K562 (cell line): ENCODE data around the gene ATRNL1. TPM values are rescaled to one million over a fixed set of nuclear protein-coding genes. Genes with fewer than 3 reads are reported as not detected.

ENCODE experiments used
- FOXJ2 ChIP-seq: fragments of 200-800 bp; sonication (Bioruptor generic); IDR thresholded peaks from 2 replicates; pipeline ENCODE4 v1.6.1; 2016; ENCODE audit warnings: missing genetic modification characterization, missing compliant biosample characterization
- HCFC1 ChIP-seq: IDR thresholded peaks from 2 replicates; pipeline ENCODE4 v1.6.1; 2012; ENCODE audit warnings: low read depth, low read length, improper control_type of control experiment
- HDGF ChIP-seq: fragments of 450-650 bp; IDR thresholded peaks from 2 replicates; pipeline ENCODE4 v1.6.1; 2016
- MAFK ChIP-seq: IDR thresholded peaks from 2 replicates; pipeline ENCODE4 v1.6.1; 2011; ENCODE audit warnings: low read length, improper control_type of control experiment
- MECOM ChIP-seq: fragments of 250-450 bp; sonication (Bioruptor Pico); IDR thresholded peaks from 2 replicates; pipeline ENCODE4 v1.8.0; 2022; ENCODE audit warnings: inconsistent platforms
- MEIS2 ChIP-seq: fragments of 450-650 bp; IDR thresholded peaks from 2 replicates; pipeline ENCODE4 v1.6.1; 2014; ENCODE audit warnings: mild to moderate bottlenecking; ENCODE audit not compliant: partially characterized antibody
- ZC3H11A ChIP-seq: IDR thresholded peaks from 2 replicates; pipeline ENCODE4 v1.6.1; 2012; ENCODE audit warnings: low read depth, low read length, improper control_type of control experiment
- ZFX ChIP-seq: sonication (generic); formaldehyde crosslinking; IDR thresholded peaks from 2 replicates; pipeline ENCODE4 v1.8.0; 2022; ENCODE audit warnings: mild to moderate bottlenecking, missing genetic modification reagents, moderate library complexity
- ZNF165 ChIP-seq: fragments of 250-450 bp; sonication (Bioruptor Pico); IDR thresholded peaks from 2 replicates; pipeline ENCODE4 v1.4.0; 2020; ENCODE audit warnings: borderline replicate concordance
- polyA plus RNA-seq, 8 experiments: library from polyadenylated mRNA; depleted of rRNA in 4 of 8; stranded (reverse) in 5 of 8; unstranded in 3 of 8; fragments of >200 nt; fragmentation: Nextera tagmentation in 2 of 8; fragmentation: Illumina TruSeq in 1 of 8; extraction: Ambion mirVana in 2 of 8; extraction: Trizol in 1 of 8; gene quantifications; 2 replicates each; pipeline versions ENCODE4 v1.2.1 to v1.2.3, GENCODE V29; 2011 to 2014; ENCODE audit warnings: inconsistent platforms in 1 of 8, missing spikeins in 1 of 8
- total RNA-seq, 7 experiments: library from RNA; depleted of rRNA in 6 of 7; stranded (reverse); fragments of >200 nt in 6 of 7; fragmentation: Illumina TruSeq in 2 of 7; extraction: Trizol in 2 of 7; gene quantifications; 2 replicates each; pipeline versions ENCODE4 v1.2.1 to v1.2.3, GENCODE V29; 2011 to 2021; ENCODE audit warnings: low replicate concordance in 1 of 7
- TF ChIP-seq, protein P1 (sequence below): fragments of 250-450 bp; sonication (Bioruptor Pico); IDR thresholded peaks from 2 replicates; pipeline ENCODE4 v1.8.0; 2021; ENCODE audit warnings: moderate library complexity, mild to moderate bottlenecking, inconsistent platforms
- TF ChIP-seq, protein P2 (sequence below), 2 experiments: fragments of 450-650 bp in 1 of 2; sonication (generic) in 1 of 2; formaldehyde crosslinking in 1 of 2; IDR thresholded peaks; 2 replicates each; pipeline versions ENCODE4 v1.7.1 to v1.9.0; 2016 to 2022; ENCODE audit warnings: inconsistent platforms in 1 of 2, mild to moderate bottlenecking in 1 of 2, missing genetic modification reagents in 1 of 2
- TF ChIP-seq, protein P3 (sequence below): IDR thresholded peaks from 3 replicates; pipeline ENCODE4 v1.6.1; 2011; ENCODE audit warnings: borderline replicate concordance, mild to moderate bottlenecking; ENCODE audit not compliant: insufficient read length, insufficient read depth
- TF ChIP-seq, protein P4 (sequence below): fragments of 250-450 bp; sonication (Bioruptor Pico); IDR thresholded peaks from 2 replicates; pipeline ENCODE4 v1.8.0; 2022; ENCODE audit warnings: moderate library complexity, mild to moderate bottlenecking, inconsistent platforms

Gene ATRNL1
- total and polyA plus RNA-seq, 9 of the 15 experiments (the other 6 are each of a cell fraction or from before 2014, with no cell fraction given), result 0.18 TPM; not detected in 8

DNA sequence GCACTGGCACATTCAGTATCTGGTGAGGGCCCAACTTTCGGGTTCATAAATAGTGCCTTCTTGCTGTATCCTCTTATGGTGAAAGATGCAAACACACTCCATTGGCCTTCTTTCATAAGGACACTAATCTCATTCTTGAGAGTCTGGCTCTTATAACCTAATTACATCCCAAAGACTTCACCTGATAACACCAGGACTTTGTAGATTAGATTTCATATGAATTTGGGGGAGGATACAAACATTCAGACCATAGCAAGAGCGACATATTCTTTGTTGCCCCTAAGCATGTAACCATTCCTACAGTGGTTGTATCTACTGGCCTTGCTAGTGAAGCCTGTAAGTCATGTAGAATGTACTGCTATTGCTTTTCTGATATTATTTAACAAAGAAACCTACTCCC is 654.6 kb downstream of the ATRNL1 start (continued):
- TF ChIP-seq, protein P1, sequence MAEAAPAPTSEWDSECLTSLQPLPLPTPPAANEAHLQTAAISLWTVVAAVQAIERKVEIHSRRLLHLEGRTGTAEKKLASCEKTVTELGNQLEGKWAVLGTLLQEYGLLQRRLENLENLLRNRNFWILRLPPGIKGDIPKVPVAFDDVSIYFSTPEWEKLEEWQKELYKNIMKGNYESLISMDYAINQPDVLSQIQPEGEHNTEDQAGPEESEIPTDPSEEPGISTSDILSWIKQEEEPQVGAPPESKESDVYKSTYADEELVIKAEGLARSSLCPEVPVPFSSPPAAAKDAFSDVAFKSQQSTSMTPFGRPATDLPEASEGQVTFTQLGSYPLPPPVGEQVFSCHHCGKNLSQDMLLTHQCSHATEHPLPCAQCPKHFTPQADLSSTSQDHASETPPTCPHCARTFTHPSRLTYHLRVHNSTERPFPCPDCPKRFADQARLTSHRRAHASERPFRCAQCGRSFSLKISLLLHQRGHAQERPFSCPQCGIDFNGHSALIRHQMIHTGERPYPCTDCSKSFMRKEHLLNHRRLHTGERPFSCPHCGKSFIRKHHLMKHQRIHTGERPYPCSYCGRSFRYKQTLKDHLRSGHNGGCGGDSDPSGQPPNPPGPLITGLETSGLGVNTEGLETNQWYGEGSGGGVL (CRISPR knock-in tag), result no peak
- TF ChIP-seq, protein P2, sequence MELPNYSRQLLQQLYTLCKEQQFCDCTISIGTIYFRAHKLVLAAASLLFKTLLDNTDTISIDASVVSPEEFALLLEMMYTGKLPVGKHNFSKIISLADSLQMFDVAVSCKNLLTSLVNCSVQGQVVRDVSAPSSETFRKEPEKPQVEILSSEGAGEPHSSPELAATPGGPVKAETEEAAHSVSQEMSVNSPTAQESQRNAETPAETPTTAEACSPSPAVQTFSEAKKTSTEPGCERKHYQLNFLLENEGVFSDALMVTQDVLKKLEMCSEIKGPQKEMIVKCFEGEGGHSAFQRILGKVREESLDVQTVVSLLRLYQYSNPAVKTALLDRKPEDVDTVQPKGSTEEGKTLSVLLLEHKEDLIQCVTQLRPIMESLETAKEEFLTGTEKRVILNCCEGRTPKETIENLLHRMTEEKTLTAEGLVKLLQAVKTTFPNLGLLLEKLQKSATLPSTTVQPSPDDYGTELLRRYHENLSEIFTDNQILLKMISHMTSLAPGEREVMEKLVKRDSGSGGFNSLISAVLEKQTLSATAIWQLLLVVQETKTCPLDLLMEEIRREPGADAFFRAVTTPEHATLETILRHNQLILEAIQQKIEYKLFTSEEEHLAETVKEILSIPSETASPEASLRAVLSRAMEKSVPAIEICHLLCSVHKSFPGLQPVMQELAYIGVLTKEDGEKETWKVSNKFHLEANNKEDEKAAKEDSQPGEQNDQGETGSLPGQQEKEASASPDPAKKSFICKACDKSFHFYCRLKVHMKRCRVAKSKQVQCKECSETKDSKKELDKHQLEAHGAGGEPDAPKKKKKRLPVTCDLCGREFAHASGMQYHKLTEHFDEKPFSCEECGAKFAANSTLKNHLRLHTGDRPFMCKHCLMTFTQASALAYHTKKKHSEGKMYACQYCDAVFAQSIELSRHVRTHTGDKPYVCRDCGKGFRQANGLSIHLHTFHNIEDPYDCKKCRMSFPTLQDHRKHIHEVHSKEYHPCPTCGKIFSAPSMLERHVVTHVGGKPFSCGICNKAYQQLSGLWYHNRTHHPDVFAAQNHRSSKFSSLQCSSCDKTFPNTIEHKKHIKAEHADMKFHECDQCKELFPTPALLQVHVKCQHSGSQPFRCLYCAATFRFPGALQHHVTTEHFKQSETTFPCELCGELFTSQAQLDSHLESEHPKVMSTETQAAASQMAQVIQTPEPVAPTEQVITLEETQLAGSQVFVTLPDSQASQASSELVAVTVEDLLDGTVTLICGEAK (IDR thresholded peaks at IDR 0.05), result no peak
- TF ChIP-seq, protein P2 (CRISPR knock-in tag; IDR thresholded peaks at IDR 0.05), result no peak
- TF ChIP-seq MEIS2 (no peak), MAFK (no peak), HCFC1 (no peak), ZNF165 (CRISPR knock-in tag) (no peak), ZFX (CRISPR knock-in tag) (no peak), FOXJ2 (no peak), ZC3H11A (no peak), MECOM (CRISPR knock-in tag) (no peak), HDGF (no peak)
- TF ChIP-seq, protein P3, sequence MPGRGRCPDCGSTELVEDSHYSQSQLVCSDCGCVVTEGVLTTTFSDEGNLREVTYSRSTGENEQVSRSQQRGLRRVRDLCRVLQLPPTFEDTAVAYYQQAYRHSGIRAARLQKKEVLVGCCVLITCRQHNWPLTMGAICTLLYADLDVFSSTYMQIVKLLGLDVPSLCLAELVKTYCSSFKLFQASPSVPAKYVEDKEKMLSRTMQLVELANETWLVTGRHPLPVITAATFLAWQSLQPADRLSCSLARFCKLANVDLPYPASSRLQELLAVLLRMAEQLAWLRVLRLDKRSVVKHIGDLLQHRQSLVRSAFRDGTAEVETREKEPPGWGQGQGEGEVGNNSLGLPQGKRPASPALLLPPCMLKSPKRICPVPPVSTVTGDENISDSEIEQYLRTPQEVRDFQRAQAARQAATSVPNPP, result no peak
- TF ChIP-seq, protein P4, sequence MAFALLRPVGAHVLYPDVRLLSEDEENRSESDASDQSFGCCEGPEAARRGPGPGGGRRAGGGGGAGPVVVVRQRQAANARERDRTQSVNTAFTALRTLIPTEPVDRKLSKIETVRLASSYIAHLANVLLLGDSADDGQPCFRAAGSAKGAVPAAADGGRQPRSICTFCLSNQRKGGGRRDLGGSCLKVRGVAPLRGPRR (CRISPR knock-in tag), result no peak
